NCI-H1694 treated with DMSO at 0.1 percent for 48 hours (cell line): Measurements from ENCODE around the gene WDR64.

Experiments
- DNase-seq: peaks from one replicate; lab custom pipeline; 2025; lab: John Stamatoyannopoulos, UW

The WDR64 gene

DNA sequence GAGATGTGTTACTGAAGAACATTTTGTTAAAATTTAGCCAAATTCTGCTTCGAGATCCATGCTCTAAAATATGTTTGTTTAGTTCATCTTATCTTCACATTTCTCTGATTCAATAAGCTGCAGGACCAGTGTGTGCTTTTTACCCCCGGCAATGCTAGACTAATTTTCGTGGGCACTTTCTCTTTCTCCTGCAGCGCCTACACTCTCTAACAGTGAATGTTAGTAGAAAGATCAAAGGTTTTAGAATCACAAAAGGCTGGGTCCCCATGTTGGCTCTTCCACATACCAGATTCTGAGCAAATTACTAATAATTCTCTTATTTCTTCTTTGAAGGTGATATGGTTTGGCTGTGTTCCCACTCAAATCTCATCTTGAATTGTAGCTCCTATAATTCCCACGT, 20.4 kb upstream of the WDR64 start:
- no peak for DNase-seq

DNA sequence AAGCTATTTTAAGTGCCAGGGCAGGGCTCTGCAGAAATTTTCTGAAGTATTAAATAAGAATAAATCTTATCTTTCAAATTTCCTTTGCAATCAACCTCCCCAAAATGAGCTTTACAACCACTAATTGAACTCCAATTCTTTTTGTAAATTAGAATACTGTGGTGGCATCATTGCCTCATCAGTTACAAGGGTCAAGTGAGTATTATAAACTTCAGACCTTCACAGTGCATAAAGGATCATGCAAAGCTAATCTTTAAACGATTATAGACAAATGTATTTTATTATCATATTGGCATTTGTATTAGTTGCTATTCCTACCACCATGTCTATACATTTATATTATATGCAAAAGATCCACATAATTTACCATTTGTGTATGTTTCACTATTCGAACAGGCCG, 19.1 kb upstream of the WDR64 start:
- DNase-seq: no peak

DNA sequence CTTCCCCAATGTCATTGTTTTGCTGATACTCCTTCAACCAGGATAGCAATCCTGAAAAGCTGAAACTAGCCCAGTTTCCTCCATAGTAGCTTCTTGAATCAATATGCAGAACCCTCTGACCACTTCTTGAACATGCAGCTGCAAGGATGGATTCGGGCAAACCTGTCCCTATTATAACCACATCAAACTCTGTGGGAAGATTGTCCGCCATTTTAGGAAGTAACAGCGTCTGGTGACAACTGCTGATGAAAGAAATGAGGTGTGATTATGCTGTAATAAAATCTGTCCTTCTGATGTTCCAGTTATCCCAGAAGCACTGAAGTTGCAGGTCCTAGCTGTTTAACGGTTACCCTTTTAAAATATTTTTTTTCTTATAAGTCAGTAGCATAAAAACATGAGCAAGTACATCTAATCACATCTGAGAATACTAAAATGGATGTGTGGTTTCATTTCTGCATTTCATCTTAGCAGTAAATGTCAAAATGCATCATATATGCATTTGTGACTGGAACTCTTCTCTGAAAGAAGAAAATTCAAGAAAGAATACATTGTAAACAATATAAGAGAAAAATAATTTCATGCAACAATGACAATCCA, 16.4 kb upstream of the WDR64 start:
- DNase-seq: no peak

DNA sequence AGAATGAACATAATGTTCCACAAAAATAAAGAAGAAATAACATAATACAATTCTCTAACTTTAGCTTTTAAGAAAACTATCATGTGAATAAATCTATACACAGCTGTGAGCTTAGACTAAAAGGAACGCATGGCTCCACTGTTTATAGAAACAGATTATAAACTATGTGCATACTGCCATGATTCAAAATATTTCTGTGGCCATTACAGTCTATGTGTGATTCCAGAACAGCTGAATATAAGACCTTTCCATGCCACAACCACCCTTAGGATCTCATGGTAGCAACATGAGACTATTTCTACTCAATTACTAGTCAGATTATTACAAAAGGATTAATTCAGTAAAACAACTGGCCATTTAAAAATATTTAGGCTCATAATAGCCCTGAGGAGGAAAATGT, 15.8 kb upstream of the WDR64 start:
- DNase-seq: no peak

DNA sequence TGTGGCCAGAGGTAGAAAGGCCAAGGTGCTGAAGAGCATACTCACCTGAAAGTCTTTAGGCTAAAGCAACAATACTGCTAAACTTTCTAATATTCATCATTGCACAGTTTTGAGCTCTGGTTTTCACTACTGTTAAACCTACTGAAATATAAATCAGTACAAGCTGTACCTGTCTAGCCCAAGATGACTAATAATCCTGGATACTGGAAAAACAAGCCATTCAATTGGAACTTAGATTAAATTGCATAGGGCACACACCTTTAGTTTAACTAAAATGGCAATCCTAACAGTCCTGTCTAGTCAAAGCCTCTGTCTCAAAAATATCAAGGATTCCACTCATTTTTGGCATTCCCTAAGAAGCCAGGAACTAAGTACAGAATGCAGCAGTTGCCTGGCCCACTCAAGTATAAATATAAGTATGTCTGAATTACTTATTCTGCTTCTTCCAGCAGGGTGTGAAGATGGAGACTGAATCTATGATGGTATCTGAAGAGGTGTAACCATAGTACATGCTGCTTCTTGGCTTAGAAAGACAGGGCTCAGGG, 15.0 kb upstream of the WDR64 start:
- DNase-seq: no peak

DNA sequence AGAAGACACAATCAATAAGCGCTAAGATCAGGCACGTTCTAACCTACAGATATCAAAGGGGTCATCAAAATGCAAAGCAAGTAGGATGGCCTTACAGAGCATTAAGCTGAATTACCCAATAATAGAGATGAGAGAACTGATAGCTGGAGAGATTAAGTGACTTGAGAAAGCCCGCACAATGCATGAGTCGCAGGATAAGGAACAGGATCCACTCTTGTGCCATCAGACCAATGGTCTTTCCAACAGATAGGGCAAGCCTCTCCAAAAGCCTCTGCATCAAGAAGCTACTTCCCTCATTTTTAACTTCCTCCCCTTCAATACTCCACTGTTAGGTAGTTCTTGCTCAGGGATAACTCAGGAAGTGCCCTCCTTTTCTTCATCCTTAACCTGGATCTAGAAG, 14.5 kb upstream of the WDR64 start:
- no peak for DNase-seq

DNA sequence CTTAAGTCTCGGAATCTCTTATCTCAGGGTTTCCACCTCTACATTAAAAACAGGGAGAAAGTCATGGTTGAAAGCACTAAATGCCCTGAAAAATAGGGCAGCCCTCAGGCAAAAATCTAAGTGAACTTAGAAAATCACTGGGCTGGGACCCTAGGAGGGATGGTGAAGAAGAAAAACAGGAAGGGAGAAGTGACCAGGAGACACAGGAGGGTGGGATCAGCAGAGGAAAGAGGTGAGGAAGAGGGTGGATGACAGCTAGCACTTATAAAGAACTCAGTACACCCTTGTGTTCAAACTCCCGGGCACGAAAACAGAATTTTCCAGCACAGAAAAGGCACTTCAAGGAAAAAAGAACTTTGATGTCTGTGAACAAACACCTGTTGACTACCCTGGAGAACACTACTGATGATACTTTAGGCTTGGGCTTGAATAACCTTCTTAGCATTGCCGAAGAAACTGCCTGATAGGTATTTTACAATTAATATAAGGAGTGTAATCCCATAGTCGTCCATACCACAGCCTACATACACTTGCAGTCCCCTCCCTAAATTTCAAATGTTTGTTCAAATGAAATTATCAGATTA, 13.9 kb upstream of the WDR64 start:
- no peak for DNase-seq

DNA sequence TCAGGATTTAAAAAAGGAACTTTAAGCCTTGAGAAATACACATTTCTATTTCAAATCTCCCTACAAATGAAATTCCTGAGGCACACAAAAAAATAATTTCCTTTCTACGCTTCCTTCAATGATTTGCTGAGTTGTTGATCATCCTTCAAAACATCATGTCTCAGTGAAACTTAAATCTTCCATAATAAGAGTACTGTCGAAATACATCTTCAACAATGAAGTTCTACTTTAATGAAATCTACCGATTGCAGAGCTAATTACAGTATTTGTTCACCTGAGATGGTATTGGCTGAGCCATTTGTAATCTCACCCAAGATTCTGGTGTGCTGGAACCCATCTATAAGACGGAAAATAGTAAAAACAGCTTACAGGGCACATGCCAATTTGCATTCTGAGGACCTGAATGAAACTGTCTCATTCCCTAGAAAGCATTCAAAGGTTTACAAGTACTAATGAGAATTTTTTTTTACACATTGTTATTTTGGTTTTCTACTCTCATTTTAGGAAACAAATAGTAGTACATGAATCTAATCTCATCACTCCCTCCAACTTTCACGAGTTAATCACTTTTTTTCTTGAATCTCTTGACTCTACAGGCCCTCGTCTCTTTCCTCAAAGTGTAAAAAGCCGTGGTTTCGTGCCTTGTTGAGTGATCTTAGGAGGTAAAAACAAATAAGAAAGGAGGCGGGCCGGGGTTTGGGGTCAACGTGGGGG, 13.0 kb upstream of the WDR64 start:
- no peak for DNase-seq

DNA sequence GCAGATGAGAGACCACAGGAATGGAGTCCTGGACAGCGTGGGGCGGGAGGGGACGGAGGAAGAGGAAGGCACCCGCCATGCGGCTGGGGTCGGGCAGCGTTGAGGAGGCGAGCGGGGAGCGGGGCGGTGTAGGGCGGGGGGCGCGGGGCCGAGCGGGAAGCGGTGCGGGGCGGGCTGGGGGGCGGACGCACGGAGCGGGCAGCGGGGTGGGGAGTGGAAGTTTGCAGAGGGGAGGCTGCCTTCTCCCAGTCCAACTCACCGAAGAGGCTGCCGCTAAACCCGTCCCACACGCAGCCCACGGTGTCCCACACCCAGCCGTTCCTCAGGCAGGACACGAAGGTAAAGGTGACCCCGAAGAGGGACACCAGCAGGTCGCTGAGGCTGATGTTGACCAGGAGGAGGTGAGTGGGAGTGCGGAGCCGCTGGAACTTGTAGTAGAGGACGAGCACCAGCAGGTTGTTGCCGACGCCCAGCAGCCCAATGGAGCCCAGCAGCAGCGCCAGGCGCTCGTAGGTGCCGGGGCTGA, 12.4 kb upstream of the WDR64 start:
- peak; percentile 36 for DNase-seq

DNA sequence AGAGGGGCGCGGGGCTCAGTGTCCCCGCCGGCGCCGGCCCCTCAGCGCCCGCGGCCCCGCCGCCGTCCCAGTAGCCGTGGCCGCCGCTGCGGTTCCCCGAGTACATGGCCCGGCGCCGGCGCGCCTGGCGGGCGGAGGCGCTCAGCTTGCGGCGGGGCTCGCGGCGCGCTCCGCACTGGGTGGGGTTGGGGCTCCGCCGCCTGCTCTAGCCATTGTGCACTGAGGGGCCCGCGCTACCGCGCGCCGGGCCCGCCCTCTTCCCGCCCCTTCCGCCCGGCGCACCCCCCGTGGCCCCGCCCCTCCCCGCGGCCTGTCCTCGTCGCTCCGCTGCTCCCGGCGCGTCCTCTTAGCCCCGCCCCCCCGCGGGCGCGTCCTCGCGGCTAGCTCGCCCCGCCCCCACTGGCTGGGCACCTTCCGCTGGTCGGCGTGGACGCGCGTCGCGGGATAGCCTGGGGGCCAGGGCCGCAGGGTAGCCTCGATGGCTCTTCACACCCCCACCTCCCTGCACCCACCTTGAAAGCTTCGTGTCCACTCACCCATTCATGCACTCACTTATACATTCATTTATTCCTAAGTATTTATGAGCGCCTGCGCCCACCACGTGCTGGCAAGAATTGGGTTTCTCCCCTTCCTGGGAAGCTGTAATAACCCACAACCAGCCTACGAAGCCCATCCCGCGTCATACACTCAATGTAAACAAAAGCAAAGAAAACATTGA, 11.8 kb upstream of the WDR64 start, which contains the start of the genes CHML and OPN3:
TSS of gene CHML (minus strand) at position 221 of the 718 bp plus-strand sequence. CDS start 4,603 bp downstream, outside the sequence.
TSS of gene OPN3 (minus strand) at position 221 of the 718 bp plus-strand sequence. CDS start at position 106, 115 bp downstream.
- DNase-seq: peak; percentile 82

DNA sequence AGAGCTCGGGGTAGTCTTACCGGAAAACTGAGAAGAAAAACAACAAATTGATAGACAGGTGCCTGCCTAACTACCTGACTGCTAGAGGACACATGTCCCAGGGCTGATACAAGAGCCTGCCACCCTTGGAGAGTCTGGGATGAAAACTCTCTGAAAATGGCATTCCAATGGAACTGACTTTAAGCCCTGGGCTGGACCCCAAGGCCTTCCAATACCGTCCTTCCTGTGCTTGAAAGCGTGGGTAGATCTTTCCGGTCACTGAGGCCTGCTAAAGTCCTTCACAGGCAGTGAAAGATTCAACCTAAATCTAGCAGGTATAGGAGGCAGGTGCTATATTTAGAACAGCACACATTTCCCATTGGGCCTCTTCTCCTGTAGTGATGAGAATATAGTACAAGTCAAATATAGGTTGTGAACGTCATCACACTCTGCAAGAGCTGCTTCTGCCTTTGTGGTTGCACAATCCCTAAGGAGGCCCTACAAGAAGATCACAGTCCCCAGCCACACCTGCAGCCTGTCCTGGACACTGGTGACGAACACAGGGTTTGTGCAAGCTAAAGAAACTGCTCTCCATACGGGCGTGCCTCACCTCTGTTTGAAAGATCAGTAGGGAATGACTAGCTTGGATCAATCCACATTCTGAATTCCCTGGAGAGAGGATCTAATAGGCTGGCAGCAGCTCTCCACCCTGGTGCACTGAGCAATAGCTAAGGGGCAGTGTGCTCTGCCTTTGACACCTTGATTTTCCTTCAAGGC, 11.0 kb upstream of the WDR64 start:
- DNase-seq: no peak

DNA sequence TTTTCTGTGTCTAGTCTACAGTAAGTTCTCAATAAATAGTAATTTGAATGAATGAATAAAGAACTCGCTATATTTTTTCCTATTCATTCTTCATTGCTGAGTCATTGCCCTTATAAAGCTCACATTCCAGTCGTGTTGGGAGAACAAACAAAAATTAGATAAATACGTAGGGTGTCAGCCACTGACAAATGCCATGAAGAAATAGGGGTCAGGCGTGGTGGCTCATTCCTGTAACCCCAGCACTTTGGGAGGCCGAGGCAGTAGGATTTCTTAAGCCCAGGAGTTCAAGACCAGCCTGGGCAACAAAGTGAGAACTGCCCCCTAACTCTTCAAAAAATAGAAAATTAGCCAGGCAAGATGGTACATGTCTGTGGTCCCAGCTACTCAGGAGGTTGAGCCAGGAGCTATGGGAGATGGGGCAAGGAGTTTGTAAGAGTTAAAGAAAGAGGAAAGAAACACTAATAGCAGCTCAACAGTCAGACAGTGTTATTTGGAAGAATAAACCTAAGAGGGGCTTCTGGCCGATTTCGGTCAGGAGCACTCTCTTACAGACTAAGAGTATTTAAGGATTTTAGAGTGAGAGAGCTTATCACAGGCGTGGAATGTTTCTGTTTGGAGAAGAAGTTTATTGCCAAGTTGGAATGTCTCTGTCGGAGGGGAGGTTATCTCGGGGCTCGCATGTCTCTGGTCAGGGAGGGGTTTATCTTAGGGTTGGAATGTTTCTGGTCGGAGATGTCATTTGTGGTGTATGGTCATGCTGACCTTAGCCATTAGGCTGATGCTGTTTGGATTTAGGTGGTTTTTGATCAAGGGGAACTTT, 10.1 kb upstream of the WDR64 start:
- no peak for DNase-seq

DNA sequence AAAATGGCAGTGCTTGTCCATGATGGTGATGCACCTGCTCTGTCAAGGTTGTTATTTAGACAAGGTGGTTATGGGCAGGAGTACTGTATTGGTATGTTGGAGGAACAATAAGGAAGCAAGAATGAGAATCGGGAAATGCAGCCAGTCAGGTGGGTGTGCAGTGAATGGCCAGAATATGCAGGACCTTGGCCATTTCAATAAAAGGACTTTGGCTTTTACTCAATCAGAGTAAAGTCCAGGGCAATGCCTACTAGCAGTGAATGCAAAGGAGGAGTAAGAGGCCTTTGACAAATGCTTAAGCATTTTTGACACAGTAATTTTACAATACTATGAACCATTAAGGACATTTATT, 9.5 kb upstream of the WDR64 start:
- DNase-seq: no peak

DNA sequence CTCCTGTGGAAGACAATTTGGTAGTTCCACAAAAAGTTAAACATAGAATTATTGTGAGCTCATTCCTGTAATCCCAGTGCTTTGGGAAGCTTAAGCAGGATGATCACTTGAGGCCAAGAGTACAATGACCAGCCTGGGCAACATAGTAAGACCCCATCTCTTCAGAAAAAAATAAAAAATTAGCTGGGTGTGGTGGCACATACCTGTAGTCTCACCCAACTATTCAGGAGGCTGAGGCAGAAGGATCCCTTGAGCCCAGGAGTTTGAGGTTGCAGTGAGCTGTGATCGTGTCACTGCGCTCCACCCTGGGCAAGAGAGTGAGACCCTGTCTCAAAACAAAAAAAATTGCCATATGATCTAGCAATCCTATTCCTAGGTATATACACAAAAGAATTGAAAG, 7.8 kb upstream of the WDR64 start:
- no peak for DNase-seq

DNA sequence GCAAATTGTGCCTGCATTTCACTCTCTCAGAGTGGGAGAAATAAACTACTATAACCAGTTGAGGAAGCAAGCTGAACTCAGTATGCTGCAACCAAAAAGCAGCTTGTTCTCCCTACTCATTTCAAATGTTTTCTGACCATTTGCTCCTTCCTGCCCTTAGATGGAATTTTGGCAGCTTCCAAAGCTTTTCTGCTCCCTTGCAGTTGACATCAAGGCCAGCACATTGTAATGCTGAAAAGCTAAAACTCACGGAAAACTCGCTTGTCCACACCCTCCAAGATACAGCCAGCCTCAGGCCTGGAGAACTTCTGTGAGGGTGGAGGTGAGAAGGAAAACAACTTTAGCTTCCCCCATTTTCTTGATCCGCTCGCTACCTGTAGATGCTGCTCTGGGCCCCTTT, 6.9 kb upstream of the WDR64 start:
- no peak for DNase-seq

DNA sequence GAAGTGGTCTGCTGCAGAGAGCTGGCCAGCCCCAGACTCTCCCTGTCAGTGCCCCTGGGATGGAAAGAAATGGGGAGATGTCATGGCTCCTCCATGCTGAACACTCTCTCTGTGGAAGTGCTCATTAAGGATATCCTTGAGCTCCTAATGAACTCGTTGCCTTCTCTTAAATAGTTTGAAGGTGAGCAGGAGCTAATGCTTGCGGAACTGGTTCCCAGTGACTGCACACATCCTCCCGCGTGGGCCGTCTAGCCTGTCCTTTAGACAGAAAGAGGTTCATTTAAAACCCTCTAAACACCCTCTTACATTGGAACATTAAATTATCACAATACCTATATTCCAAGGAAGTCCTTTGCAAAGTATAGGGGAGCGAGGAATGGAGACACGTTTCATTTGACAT, 5.9 kb upstream of the WDR64 start:
- no peak for DNase-seq

DNA sequence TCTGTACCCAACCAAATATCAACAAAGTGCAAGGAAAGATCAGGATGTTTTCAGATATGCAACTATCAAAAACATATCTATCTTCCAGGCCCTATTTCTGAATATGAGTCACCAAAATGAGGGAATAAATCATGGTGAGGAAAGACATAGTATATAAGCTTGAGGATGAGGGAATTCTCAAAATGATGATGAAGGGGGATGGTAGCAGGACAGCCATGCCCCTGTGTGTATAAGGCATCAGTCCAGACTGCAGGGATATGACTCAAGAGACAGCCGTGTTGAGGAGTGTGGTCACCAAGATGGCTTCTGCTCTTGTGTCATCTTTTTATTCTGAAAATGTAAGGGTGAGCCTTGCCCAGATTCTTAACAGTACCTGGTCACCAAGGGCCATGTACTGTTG, 4.4 kb upstream of the WDR64 start:
- no peak for DNase-seq

DNA sequence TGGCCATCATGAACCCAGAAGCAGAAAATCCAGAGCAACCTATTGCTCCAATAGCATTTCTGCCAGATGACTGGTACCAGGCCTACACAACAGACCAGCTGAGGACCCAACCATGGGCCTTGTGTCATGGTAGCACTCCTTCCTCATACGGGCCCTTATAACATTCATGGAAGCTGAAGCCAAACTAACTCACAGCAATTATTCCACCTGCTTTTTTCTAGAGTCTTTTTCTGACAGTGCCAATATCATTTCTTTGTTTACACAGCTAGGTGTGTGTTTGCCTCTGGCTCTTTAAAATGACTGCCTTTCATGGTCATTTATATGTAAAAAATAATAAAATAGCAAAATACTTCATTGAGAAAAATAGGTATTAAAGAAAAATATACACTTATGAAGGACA, 3.9 kb upstream of the WDR64 start:
- no peak for DNase-seq

DNA sequence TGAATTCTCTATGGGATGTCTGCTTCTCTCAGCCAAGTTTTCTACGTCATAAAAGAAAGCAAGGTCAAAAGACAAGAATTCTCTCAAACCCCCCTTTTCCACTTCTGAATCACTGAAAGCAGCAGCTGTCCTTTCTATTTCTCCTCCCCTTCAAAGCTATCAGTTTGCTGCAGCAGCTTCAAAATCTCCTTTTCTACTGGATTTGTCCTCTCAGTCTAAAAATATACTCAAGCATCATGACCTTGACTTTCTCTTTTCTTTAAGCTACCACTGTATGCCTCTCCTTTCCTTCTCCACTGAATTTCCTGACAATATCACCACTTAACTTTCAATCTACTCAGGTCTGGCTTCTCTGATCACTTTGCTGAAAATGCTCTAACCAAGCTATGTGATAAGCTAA, 1.9 kb downstream of the WDR64 start:
- no peak for DNase-seq

DNA sequence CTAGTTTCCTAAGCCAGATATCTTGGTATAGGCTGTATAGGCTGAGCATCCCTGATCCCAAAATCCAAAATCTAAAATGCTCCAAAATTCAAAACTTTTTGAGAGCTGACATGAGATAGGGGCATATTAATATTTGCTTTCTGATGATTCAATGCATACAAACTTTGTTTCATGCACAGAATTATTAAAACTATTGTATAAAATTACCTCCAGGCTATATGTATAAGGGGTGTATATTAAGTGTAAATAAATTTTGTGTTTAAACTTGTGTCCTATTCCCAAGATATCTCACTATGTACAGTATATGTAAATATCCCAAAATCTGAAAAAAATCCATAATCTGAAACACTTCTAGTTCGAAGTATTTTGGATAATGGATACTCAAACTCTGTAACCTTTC, 2.6 kb downstream of the WDR64 start:
- DNase-seq: no peak
